Fibroblast of gingiva (primary cell): Measurements from ENCODE around the gene GRIK4.

Experiments
- DNase-seq: peaks from one replicate; pipeline ENCODE4 v3.0.0-alpha.2; 2011; ENCODE audit warnings: low read depth

Gene GRIK4

DNA sequence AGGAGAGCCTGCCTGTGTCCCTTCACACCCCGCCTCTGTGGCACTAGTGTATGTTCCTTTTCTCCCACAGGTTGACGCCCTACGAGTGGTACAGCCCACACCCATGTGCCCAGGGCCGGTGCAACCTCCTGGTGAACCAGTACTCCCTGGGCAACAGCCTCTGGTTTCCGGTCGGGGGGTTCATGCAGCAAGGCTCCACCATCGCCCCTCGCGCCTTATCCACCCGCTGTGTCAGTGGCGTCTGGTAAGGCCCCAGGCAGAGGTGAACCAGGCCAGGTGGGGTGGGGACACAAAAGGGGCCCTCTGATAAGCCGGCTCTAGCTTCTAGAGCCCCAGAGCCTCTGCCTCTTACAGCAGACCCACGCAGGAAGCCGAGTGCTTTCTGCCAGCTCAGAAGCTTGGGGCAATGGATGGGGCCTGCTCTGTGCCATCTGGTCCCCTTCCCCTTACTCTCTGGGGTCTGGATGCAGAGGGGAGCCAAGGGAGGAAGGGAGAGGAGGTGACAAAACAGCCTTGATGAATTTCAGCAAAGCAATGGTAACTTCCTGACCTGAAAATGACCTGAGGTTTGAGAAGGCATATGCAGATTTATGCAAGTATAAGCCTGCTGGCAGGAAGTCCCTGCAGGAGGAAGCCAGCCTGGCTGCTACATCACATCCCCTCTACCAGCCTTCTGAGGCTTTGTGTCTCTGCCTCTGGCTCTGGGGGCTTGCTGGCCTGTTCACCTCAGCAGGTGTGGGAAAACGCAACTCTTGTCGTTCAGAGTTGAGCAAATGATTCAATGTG is 445.4 kb downstream of the GRIK4 start:
- no peak for DNase-seq

DNA sequence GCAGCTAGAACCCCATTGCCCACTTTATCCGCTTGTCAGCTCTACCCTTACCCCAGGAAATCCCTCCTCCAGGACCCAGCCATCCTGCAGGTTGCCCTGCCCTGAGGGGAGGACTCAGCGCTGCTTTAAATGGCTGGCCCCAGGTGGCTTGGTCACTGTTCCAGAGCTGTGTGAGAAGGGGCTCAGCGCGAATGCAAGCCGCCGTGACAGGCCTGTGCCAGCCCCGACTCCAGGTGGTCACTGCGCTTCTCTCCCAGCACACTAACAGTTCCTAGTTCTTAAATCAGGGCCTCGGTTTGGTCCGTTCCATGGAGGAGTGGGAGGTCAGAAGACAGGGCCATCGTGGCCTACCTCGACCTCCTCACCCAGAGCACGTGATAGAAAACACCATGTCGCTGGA is 446.6 kb downstream of the GRIK4 start:
- no peak for DNase-seq

DNA sequence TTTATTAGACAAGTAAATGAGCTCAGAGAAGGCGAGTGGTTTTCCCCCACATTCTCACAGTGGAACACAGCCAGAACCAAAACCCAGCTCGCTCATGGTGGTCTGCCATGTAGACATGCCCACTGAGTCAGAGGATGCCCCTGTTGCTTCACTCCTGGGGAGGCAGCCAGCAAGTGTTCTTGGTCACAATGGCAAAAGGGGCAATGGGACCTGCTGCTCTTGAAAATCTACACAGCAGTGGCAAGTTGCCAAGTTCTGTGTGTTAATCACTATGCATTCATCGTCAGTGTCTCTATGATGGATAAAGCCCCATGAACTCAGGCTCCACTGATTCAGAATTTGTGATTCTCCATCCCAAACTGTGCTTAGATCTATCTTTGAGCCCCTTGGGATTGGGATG is 447.6 kb downstream of the GRIK4 start:
- no peak for DNase-seq

DNA sequence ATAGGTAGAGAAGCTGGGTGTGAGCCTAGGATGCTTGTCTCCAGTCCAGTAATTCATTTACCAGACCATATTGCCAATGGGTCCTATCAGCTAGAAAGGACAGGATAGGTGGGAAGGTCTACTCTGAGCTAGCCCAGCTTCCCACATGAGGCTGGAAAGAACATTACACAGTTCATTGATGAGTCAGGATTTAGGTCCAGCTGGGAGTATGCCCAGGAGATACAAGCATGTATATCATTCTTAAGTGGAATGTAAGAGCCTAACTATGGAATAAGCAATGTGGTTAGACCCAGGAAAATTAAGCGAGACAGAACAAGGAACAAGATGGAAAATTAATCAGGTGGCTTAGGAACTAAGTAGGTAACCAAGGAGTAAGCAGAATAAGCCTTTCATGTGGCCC is 453.3 kb downstream of the GRIK4 start:
- DNase-seq, result no peak

DNA sequence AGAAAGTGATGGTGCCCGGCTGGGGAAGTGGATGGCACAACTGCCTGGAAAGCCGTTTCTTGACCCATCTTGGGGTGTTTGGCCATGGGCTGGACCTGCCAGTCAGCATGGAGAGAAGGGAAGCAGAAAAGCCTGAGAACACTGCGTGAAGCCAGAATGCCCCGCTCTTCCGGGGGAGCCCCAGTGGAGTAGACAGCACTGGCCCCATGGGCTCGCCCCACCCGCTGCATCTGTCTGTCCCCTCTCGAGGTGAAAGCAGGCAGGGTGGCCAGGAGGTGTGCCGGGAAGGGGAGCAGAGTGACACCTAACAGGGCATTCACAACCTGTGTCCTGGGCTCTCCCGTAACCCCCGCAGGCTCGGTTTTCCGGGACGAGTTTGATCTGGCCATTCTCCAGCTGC is 455.3 kb downstream of the GRIK4 start:
- DNase-seq, result no peak

DNA sequence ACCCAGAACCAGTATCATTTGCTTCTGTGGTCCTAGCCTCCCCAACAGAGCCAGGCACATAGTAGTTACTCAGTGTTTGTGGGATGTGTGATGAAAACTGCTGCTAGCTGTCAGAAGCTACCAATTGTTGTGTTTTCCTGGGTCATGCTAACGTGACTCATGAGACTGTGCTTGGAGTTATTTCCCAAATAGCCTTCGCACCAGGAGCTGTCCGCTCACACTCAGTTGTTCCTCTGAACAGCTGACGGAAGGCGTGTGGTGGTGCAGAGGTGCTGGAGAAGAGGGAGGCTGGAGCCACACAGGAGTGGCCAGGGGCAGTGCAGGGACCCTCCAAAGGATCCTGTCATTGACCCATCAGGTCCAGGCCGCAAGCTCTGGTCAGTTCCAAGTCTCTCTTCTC is 458.4 kb downstream of the GRIK4 start:
- no peak for DNase-seq

DNA sequence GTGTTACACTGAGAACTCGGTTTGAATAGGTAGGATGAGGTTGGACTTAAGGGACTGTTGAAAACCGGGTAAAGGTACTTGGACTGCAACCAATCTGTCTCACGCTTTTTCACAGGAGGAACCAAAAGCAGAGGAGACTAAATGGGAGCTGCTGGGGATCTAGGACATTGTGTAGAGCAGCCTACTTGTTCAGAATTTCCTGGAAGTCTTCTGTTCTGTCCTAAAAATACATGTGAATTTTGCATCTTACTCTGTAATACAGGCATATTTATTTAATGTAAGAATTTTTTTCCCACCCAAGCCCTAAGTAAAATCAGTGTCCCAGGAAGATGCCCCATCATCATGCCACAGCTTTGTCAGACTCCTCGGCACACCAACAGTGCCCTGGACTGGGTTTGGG is 460.3 kb downstream of the GRIK4 start:
- DNase-seq, result no peak

DNA sequence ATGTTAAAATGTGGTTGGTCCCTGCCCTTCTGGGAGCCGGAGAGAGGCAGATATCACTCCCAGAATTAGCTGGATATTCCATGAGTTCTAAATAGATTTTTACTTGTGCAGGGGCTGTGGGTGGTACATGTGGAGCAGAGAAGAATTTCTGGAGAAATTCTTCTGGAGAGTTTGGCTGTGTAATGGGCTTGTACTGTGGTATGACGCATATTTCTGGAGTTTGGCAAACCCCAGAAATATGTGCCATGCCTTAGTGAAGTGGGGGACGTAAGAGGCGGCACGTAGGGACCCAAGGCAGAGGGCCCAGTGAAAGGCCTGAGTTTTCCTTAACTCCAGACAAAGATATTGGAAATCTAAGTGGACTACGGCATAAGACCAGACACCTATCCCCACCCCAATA is 461.1 kb downstream of the GRIK4 start:
- no peak for DNase-seq

DNA sequence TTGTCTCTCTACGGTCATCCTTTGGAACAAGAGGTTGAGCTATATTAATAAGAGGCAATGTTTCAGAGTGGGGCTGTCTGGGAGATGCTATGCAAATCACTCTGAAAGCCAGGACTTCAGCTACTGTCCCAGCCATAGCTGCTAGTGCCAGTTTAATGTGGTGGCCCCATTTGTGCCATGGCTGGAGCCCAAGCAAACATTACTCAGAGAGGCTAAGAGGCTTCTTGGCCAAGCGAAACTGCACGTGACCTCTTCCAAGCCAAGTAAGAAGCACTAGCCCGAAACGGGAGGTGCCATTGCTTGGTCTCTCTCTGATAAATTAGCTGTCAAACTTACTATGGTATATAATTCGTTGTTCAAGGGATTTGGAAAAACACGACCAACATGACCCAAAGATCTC is 462.0 kb downstream of the GRIK4 start:
- DNase-seq, result no peak

DNA sequence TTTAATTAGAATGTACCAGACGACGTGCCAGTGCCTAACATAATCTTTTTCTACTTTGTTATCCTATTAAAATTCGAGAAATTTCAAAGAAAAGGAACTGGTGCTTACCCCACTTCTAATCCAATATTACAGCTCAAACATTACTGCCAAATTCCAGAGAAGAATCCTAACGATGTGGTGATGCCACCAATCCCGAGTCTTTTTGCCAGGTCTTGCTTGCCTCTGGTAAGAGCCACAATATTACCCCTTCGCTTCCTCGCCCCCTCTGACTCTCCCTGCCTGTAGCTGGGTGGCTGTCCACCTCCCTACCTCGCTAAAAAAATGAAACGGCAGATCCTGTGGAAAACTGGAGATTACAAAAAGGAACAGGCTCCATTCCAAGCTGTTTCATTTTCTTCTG is 462.9 kb downstream of the GRIK4 start:
- DNase-seq, result no peak

DNA sequence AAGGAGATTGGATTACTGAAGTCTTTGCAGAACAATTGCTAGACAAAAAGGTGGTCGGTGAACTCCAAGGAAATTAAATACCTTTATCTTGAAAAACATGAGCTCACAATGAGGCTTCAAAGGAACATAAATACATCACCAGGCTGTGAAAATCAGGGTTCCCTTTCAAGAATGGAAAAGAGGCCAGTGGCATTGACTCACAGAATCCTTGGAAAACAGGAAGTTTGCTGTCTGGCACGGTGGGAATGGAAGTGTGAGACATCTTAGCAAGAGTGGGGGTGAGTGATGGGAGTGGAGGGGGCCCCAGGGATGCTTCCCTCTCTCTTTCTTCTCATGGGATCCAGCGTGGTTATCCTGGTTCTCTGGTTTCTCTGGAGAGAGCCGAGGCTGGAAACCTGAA is 463.4 kb downstream of the GRIK4 start:
- DNase-seq, result no peak

DNA sequence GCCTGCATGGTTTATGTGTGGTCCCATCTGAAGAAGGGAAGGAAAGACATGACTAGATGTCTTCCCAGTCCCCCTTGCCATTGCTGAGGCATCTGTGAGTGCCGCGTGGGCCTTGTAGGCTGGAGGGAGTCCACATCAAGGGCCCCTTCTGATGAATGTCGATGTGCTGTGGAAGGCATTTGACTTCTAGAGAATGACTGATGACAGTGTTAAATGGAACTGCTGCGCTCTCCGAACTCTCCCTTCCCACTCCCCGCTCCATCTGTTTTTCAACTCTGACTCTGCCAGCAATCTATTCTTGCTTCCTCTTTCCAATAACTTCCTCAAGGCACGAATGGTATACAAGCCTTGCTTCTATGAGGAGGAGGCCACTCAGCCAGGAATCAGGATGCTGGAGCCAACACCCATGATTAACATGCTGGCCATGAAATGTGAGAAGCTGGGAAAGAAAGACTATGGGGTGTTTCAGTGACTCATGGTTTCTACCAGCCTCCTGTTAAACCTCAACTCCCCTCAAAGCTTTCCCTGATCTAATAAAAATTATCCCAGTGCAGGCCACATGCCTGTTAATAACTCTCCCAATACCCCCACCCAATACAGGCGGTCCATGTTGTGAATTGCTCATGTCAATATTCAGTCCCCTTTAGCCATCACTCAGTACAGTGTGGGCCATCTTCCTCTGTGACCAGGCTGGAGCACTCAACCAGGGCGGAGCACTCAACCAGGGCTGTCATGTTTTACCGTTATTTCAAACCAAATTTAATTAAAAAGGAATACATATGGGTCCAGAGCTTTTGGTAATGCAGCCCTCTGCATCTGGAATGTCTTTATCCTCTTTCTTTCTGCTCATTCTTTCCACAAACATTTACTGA is 466.0 kb downstream of the GRIK4 start:
- no peak for DNase-seq

DNA sequence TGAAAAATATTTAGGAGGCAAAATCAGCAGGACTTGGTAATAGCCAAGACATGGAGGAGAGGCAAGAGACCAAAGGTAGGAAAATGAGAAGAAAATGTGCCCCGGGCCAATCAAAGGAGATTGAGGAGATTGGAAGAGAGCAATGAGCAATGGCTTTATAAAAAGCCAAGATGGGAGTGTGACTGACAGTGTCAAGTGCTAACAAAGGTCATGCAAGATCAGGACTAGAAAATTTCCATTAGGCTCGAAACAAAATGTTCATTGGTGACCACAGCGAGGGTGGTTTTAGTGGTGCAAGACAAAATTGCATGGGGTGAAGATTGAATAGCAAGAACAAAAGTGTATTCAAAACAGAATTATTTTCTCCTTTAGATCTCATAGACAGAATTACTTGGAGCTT is 467.2 kb downstream of the GRIK4 start:
- DNase-seq, result no peak

DNA sequence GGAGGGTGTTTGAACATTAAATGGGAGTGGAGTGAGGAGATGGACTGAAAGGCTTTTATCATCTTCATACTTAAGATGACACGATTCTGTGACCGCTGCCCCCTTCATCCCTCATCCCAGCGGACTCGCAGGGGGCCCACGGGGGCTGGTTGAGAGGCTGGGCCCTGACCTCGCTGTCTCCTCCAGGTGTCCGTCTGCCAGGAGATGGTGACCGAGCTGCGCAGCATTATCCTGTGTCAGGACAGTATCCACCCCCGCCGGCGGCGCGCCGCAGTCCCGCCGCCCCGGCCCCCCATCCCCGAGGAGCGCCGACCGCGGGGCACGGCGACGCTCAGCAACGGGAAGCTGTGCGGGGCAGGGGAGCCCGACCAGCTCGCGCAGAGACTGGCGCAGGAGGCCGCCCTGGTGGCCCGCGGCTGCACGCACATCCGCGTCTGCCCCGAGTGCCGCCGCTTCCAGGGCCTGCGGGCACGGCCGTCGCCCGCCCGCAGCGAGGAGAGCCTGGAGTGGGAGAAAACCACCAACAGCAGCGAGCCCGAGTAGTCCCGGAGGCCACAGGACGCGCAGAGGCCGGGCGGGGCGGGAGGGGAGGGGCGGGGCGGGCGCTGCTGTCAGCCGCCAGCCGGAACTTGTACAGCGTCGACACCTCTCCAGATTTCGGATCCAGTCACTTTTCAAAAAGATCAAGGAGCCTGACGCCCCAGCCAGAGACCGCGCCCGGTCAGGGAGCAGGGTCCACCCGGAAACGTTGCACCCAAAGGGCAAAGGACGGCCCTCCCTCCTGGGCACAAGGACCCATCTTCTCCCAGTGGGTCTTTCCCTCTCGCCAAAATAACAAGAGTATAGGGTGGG is 474.4 kb downstream of the GRIK4 start:
- DNase-seq, result peak; percentile 52

DNA sequence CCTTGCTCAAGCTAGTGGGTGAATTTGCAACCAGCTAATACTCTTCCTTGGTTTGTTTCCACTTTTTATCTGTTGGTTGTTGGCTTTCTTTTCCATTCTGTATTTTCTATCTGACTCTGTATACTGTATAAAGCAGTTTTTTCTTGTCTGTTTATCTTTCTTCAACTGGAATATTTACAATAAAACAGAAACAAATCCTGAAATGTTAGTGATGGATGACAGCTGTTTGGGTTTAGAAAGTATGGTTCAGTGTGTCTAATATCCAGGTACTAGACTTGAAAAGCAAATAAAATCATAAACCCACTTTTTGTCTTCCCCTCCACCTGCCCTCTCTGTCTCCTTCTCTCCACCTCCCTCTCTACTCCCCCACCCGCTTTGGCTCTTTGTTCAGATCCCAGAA is 477.1 kb downstream of the GRIK4 start:
- DNase-seq, result no peak

DNA sequence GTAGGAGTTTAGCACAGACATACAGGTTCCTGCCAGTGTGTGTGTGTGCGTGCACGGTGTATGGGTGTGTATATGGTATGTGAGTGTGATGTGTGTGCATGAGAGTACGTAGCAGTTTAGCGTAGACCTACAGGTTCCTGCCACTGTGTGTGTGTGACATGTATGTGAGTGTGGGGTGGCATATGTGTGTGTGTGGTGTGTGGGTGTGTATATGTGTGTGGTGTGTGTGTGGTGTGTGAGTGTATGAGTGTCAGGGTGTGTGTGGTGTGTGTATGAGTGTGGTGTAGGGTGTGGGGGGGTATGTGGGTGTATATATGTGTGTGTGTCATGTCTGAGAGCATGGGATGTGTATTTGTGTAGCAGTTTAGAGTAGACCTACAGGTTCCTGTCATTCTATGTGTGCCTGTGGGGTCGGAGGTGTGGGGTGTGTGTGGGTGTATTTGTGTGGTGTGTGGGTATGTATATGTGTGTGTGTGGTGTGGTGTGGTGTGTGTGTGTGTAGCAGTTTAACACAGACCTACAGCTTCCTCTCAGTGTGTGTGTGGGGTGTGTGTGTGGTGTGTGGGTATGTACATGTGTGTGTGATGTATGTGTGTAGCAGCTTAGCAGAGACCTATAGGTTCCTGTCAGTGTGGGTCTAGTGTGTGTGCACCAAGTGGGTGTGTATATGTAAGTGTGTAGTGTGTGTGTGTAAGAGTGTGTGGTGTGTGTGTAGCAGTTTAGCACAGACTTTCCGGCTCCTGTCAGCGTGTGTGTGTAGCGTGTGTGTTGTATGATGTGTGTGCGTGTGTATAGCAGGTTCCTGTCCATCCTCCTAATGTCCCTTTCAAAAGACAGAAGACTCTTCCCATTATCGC is 480.5 kb downstream of the GRIK4 start:
- no peak for DNase-seq

DNA sequence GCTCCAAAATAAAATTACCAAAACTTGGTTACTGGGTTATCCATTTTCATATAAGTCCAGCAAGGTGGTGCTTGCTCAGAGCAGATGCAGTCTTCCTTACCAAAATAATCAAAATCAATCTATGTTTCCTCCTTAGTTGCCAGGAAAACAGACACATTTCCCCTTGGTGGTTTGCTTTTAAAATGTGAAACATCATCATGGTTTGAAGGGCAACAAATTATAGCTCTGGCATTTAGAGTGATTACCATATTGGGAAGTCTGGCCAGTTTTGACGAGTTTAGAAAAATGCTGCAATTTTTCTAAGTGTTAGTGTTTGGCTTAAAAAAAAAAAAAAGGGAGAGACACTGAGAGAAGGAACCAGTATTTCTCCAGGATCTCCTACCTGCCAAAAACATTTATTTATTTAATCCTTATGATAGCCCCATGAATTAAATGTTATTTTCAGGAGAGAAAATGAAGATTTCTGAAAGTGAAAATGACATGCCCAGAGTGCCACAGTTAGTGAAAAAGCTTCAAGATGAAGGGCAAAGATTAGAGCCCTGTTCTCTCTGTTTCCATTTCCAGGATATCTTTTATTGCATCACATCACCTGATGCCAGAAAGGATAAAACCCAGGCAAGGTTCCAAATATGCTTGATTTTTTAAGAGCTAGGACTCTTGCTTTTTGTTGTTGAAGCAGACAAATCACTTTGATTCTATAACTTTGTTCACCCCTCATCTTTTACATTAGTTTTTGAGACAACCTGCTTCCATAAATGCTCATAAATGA is 482.7 kb downstream of the GRIK4 start:
- DNase-seq, result no peak

DNA sequence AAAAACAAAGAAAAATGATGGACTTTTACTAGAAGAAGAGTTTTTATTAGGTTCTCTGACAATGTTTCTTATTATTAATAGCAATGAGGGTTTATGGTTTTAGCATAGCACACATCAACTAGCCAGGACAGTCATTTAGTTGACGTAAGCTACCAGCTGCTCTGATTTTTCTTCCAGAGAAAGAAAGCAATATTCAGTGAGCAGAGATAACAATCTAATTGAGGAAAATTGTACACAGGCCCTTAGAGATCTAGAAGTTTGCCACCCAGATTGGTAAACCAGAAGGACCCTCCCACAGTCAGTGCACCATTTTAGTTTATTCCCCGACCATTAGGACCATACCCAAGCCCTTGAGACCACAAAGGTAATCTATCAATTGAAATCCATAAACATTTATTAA is 483.6 kb downstream of the GRIK4 start:
- no peak for DNase-seq

DNA sequence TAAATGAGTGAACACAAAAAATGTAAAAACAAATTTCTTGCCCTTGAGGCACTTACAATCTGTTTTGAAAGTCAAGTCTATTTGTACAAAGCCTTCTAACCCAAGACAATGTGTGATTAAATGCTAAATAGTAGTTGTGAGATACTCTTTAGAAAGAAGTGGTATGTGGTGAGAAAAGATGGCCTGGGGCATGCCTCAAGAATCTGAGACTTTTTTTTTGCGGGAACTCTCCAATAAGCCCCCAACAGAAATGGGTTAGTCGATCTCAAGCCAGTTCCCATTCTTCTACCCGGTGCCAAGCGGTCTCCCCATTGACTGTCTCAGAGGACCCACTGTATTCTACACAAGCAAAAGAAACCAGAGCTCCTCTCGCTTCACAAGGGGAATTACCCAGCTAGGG is 485.4 kb downstream of the GRIK4 start:
- DNase-seq, result no peak

DNA sequence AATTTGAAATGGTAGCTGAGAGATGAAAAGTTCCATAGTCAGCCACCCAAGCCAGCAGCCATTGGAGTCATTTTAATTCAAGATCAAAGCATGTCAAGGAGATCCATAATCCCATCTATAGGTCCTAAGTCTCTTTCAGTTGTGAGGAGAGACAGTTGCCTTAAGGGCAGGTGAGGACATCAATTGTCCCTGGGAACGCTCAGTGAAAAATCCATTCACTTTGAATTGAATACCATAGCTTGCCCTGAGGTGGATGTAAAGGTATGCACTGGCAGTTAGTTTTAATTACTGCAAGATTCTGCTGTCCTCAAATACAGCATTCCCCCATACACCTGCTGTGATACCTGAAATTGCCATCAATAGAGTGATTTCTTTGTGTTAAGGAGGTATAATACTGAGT is 487.0 kb downstream of the GRIK4 start:
- DNase-seq, result no peak
